Upper lobe of left lung (tissue), 6 donors: ENCODE measurements around the gene SLC25A21. TPM values are rescaled to one million over a fixed set of nuclear protein-coding genes. Genes with fewer than 3 reads are reported as not detected.
A peak's percentile ranks its signal among the peaks of the same experiment; 100 is the strongest.

ENCODE experiments used
- ATAC-seq, 2 donors: fragments of 200-7000 bp; cut with Tn5 transposase; one replicate each; pipeline ENCODE4 v1.9.1; 2022; ENCODE audit warnings: mild to moderate bottlenecking in 2 of 2, moderate library complexity in 2 of 2; ENCODE audit not compliant: low FRiP score in 2 of 2
- DNase-seq, 2 donors: peaks; one replicate each; pipeline ENCODE4 v3.0.0-alpha.2; 2019 to 2020
- H3K27ac ChIP-seq, 4 donors: fragments of 200-600 bp; sonication (generic); one replicate each; pipeline ENCODE4 v1.5.1; 2016 to 2019
- H3K27me3 ChIP-seq, 4 donors: fragments of 200-600 bp; sonication (generic); one replicate each; pipeline ENCODE4 v1.5.1; 2017 to 2019
- H3K36me3 ChIP-seq, 4 donors: fragments of 200-600 bp; sonication (generic); one replicate each; pipeline ENCODE4 v1.5.1; 2016 to 2019
- H3K4me1 ChIP-seq, 4 donors: fragments of 200-600 bp; sonication (generic); one replicate each; pipeline ENCODE4 v1.5.1; 2018 to 2019
- H3K4me3 ChIP-seq, 4 donors: fragments of 200-600 bp; sonication (generic); one replicate each; pipeline ENCODE4 v1.5.1; 2017 to 2019; ENCODE audit warnings: mild to moderate bottlenecking in 2 of 4, moderate library complexity in 1 of 4
- H3K9me3 ChIP-seq, 4 donors: fragments of 200-600 bp; sonication (generic); one replicate each; pipeline ENCODE4 v1.5.1; 2018 to 2019
- EP300 ChIP-seq, 4 donors: sonication (generic); formaldehyde crosslinking; IDR thresholded peaks; one replicate each; pipeline ENCODE4 v1.5.1; 2017; ENCODE audit warnings: antibody characterized with exemption in 4 of 4, control low read depth in 2 of 4
- POLR2A ChIP-seq, 4 donors: fragments of 450-650 bp; IDR thresholded peaks; one replicate each; pipeline ENCODE4 v1.5.1; 2016 to 2017; ENCODE audit warnings: antibody characterized with exemption in 4 of 4, mild to moderate bottlenecking in 2 of 4
- POLR2AphosphoS5 ChIP-seq, 2 donors: sonication (generic); formaldehyde crosslinking; IDR thresholded peaks; one replicate each; pipeline ENCODE4 v1.5.1; 2017; ENCODE audit warnings: antibody characterized with exemption in 2 of 2
- WGBS, 2 donors: methylation state at CpG; one replicate each; pipeline ENCODE4 v1.1.5; 2017 to 2018; 5-methylcytosine and 5-hydroxymethylcytosine counted together
- total RNA-seq, 6 donors: library from RNA; depleted of rRNA in 4 of 6; stranded (reverse); fragments of >200 nt in 4 of 6; gene quantifications; one replicate each; pipeline versions ENCODE4 v1.1.0 to v1.2.1, GENCODE V29; 2016 to 2021
- TF ChIP-seq, protein P1 (sequence below), 6 experiments: fragments of 450-650 bp in 4 of 6; fragments of 200-600 bp in 2 of 6; sonication (generic) in 2 of 6; IDR thresholded peaks; one replicate each; pipeline ENCODE4 v1.5.1; 2016 to 2019; ENCODE audit warnings: antibody characterized with exemption in 6 of 6
- donor health status: DM: no; HTN: no; CAD: no; lungs with moderate emphysema.
- donor health status: DM: no; HTN: yes; CAD: no; lungs with severe emphysema.

SLC25A21 gene
- total RNA-seq, result 1 to 10 TPM in 1 of 6 donors, under 1 TPM in 2, not detected in 3; 0.15 to 1.7 (median 0.30) TPM

GRCh38 chr14:37172024-37172869, at the start of gene SLC25A21:
TSS of gene SLC25A21 (minus strand) at chr14:37172606.
- Histone ChIP-seq H3K4me3 (peak within 1 kb of the TSS; percentile 53 to 74 (median 65)), H3K27ac (peak within 1 kb of the TSS; percentile 85 to 96 (median 90)), H3K27me3 (no peaks in the 10 kb centered on the region), H3K9me3 (no peaks in the 10 kb centered on the region), H3K36me3 (no peaks in the 10 kb centered on the region), H3K4me1 (peaks cover 6 to 18% (median 7%) of the 10 kb centered on the region in 4 donors)
- DNase-seq, result peak; percentile 68 to 93
- 4 to 5% methylated on average over 26 to 66 of the region's 66 CpGs for WGBS, 2 donors
- ATAC-seq, result peak; percentile 89 to 93
- TF ChIP-seq EP300 (IDR thresholded peaks at IDR 0.05) (no peak), POLR2AphosphoS5 (IDR thresholded peaks at IDR 0.05) (peak in 1 of 2 donors; percentile 33), POLR2A (IDR thresholded peaks at IDR 0.05) (peak in 2 of 4 donors; percentile 19 to 52)
- TF ChIP-seq, protein P1, sequence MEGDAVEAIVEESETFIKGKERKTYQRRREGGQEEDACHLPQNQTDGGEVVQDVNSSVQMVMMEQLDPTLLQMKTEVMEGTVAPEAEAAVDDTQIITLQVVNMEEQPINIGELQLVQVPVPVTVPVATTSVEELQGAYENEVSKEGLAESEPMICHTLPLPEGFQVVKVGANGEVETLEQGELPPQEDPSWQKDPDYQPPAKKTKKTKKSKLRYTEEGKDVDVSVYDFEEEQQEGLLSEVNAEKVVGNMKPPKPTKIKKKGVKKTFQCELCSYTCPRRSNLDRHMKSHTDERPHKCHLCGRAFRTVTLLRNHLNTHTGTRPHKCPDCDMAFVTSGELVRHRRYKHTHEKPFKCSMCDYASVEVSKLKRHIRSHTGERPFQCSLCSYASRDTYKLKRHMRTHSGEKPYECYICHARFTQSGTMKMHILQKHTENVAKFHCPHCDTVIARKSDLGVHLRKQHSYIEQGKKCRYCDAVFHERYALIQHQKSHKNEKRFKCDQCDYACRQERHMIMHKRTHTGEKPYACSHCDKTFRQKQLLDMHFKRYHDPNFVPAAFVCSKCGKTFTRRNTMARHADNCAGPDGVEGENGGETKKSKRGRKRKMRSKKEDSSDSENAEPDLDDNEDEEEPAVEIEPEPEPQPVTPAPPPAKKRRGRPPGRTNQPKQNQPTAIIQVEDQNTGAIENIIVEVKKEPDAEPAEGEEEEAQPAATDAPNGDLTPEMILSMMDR (IDR thresholded peaks at IDR 0.05), result peak in 1 of 6 experiments; percentile 40

GRCh38 chr14:37221073-37221472, 48.7 kb upstream of the SLC25A21 start:
- Histone ChIP-seq H3K27ac (no peak overlapping the region), H3K4me3 (no peak overlapping the region), H3K36me3 (no peaks in the 10 kb centered on the region), H3K4me1 (no peaks in the 10 kb centered on the region), H3K9me3 (peaks cover 0 to 13% (median 5%) of the 10 kb centered on the region in 4 donors), H3K27me3 (no peaks in the 10 kb centered on the region)
- 93 to 97% methylated on average over 3 of the region's 3 CpGs for WGBS, 2 donors
- TF ChIP-seq POLR2AphosphoS5 (IDR thresholded peaks at IDR 0.05) (no peak), POLR2A (IDR thresholded peaks at IDR 0.05) (no peak), EP300 (IDR thresholded peaks at IDR 0.05) (no peak)
- TF ChIP-seq, protein P1 (IDR thresholded peaks at IDR 0.05), result no peak
- no peak for ATAC-seq
- DNase-seq, result no peak

DNA sequence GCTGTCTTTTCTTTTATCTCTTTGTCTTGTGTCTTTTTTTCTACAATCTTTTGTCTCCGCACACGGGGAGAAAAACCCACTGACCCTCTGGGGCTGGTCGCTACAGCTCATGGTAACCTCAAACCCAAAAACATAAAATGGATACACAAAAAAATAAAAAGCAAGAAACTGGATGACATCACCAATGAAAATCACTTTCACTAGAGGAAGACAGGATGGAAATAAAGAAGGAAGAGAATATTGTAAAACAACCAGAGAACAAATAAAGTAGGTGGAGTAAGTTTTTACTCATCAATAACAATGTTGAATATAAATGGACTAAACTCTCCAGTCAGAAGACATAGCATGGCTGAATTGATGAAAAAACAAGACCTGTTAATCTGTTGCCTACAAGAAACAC, 42.9 kb upstream of the SLC25A21 start:
- ATAC-seq (no peak), DNase-seq (no peak)
- no peak for TF ChIP-seq EP300 (IDR thresholded peaks at IDR 0.05)
- TF ChIP-seq, protein P1 (IDR thresholded peaks at IDR 0.05), result no peak
- no peak for TF ChIP-seq POLR2AphosphoS5 (IDR thresholded peaks at IDR 0.05)
- no peak for TF ChIP-seq POLR2A (IDR thresholded peaks at IDR 0.05)
- H3K27ac ChIP-seq, result no peak overlapping the region
- no peaks in the 10 kb centered on the region for H3K27me3 ChIP-seq
- no peak overlapping the region for H3K4me3 ChIP-seq
- no peaks in the 10 kb centered on the region for H3K4me1 ChIP-seq
- 94 to 98% methylated on average over 3 of the region's 3 CpGs for WGBS, 2 donors
- H3K36me3 ChIP-seq, result no peaks in the 10 kb centered on the region
- H3K9me3 ChIP-seq, result no peaks in the 10 kb centered on the region

DNA sequence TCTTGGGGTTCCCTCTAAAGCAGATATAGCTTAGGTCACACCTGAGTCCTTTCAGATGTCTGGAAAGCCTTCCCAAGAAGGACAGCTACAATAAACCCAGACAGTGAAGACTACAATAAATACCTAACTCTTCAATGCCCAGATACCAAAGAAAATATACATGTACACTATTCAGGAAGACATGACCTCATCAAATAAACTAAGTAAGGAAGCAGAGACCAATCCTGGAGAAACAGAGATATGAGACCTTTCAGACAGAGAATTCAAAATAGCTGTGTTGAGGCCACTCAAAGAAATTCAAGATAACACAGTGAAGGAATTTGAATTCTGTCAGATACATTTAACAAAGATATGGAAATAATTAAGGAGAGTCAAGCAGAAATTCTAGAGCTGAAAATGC, 40.6 kb upstream of the SLC25A21 start:
- DNase-seq (no peak), ATAC-seq (no peak)
- Histone ChIP-seq H3K9me3 (no peaks in the 10 kb centered on the region), H3K27ac (no peak overlapping the region), H3K27me3 (no peaks in the 10 kb centered on the region), H3K4me3 (no peak overlapping the region), H3K4me1 (no peaks in the 10 kb centered on the region), H3K36me3 (no peaks in the 10 kb centered on the region)
- TF ChIP-seq, protein P1 (IDR thresholded peaks at IDR 0.05), result no peak
- no peak for TF ChIP-seq EP300 (IDR thresholded peaks at IDR 0.05)
- TF ChIP-seq POLR2A (IDR thresholded peaks at IDR 0.05), result no peak
- no peak for TF ChIP-seq POLR2AphosphoS5 (IDR thresholded peaks at IDR 0.05)
